IMR-90 (cell line): ENCODE data around the gene NUDT19.

ENCODE experiments used
- CEBPB ChIP-seq: IDR thresholded peaks from 2 replicates; pipeline ENCODE4 v1.6.1; 2012; ENCODE audit warnings: low read depth, low read length, improper control_type of control experiment
- RAD21 ChIP-seq: IDR thresholded peaks from 2 replicates; pipeline ENCODE4 v1.6.1; 2012; ENCODE audit warnings: low read length, improper control_type of control experiment
- RCOR1 ChIP-seq: IDR thresholded peaks from 2 replicates; pipeline ENCODE4 v1.6.1; 2012; ENCODE audit warnings: mild to moderate bottlenecking, low read length, improper control_type of control experiment; ENCODE audit not compliant: insufficient replicate concordance
- TF ChIP-seq, protein P1 (sequence below): conservative IDR thresholded peaks from 2 replicates; pipeline ENCODE4 v1.5.1; 2012; ENCODE audit warnings: mild to moderate bottlenecking, low read depth, low read length, improper control_type of control experiment

DNA sequence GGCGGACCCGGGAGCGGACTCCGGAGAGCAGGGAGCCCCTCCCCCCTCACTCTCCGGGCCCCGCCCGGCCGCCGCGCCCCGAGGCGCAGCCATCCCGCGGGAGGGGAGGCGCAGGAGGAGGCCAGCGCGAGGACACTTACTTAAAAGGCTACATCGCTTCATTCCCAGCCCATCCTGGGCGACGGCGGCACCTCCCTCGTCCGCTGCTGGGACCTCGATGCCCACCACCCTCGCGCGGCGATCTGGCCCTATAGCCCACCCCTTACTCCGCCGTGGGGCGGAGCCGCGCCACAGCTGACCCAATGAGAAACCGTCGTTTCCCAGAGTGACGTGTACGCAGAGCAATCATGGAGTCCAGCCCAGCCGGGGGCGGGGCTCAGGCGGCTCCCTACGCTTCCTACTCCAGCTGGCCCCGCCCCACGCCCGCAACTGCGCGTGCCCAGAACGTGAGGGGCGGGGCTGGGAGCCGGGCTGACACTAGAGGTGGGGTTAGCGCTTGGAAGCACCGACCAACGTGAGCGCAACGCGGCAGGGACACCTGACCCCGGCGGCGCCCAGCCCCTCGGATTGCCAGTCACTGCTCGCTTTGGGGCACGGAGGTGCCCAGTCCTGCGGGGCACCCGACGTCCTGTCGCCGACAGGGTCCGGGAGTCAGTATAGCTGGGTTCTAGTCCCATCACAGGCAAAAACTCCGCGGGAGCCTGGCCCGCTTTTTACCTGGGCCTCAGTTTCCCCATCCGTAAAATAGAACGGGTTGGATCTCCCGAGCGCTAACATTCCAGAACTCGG, 16.5 kb upstream of the NUDT19 start, which contains the start of gene ANKRD27:
- TF ChIP-seq, protein P1, sequence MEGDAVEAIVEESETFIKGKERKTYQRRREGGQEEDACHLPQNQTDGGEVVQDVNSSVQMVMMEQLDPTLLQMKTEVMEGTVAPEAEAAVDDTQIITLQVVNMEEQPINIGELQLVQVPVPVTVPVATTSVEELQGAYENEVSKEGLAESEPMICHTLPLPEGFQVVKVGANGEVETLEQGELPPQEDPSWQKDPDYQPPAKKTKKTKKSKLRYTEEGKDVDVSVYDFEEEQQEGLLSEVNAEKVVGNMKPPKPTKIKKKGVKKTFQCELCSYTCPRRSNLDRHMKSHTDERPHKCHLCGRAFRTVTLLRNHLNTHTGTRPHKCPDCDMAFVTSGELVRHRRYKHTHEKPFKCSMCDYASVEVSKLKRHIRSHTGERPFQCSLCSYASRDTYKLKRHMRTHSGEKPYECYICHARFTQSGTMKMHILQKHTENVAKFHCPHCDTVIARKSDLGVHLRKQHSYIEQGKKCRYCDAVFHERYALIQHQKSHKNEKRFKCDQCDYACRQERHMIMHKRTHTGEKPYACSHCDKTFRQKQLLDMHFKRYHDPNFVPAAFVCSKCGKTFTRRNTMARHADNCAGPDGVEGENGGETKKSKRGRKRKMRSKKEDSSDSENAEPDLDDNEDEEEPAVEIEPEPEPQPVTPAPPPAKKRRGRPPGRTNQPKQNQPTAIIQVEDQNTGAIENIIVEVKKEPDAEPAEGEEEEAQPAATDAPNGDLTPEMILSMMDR: no peak
- TF ChIP-seq CEBPB (no peak), RAD21 (no peak), RCOR1 (no peak)
